Duodenal mucosa (tissue), 2 donors: ENCODE data around the gene HOXB3.

Experiments
- H3K27ac ChIP-seq: one replicate; pipeline ENCODE4 v1.7.0; 2013; ENCODE audit warnings: low read depth, low read length
- H3K27me3 ChIP-seq, 2 donors: one replicate each; pipeline ENCODE4 v1.7.0; 2013; ENCODE audit warnings: low read length in 2 of 2, control low read depth in 1 of 2; ENCODE audit not compliant: insufficient read depth in 2 of 2, control insufficient read depth in 1 of 2
- H3K36me3 ChIP-seq, 2 donors: one replicate each; pipeline ENCODE4 v1.7.0; 2013; ENCODE audit warnings: low read length in 2 of 2, control low read depth in 1 of 2; ENCODE audit not compliant: insufficient read depth in 2 of 2, control insufficient read depth in 1 of 2
- H3K4me1 ChIP-seq, 2 donors: one replicate each; pipeline ENCODE4 v1.7.0; 2013; ENCODE audit warnings: low read length in 2 of 2, control low read depth in 1 of 2; ENCODE audit not compliant: insufficient read depth in 2 of 2, control insufficient read depth in 1 of 2
- H3K4me3 ChIP-seq, 2 donors: one replicate each; pipeline ENCODE4 v1.7.0; 2013; ENCODE audit warnings: low read length in 2 of 2, low read depth in 1 of 2
- H3K9ac ChIP-seq, 2 donors: one replicate each; pipeline ENCODE4 v1.7.0; 2013; ENCODE audit warnings: low read length in 2 of 2, low read depth in 1 of 2
- H3K9me3 ChIP-seq, 2 donors: one replicate each; pipeline ENCODE4 v1.7.0; 2013; ENCODE audit warnings: low read length in 2 of 2, control low read depth in 1 of 2; ENCODE audit not compliant: control insufficient read depth in 1 of 2

The HOXB3 gene

GRCh38 chr17:48562934-48563333, 27.1 kb downstream of the HOXB3 start:
- no peak overlapping the region for H3K9ac ChIP-seq
- peaks cover 68 to 77% of the 10 kb centered on the region in 2 donors for H3K27me3 ChIP-seq
- no peak overlapping the region for H3K27ac ChIP-seq
- H3K4me3 ChIP-seq, result peak overlapping the region in 1 of 2 donors; percentile 21
- H3K9me3 ChIP-seq, result no peaks in the 10 kb centered on the region
- no peaks in the 10 kb centered on the region for H3K36me3 ChIP-seq
- peaks cover 11 to 29% of the 10 kb centered on the region in 2 donors for H3K4me1 ChIP-seq

DNA sequence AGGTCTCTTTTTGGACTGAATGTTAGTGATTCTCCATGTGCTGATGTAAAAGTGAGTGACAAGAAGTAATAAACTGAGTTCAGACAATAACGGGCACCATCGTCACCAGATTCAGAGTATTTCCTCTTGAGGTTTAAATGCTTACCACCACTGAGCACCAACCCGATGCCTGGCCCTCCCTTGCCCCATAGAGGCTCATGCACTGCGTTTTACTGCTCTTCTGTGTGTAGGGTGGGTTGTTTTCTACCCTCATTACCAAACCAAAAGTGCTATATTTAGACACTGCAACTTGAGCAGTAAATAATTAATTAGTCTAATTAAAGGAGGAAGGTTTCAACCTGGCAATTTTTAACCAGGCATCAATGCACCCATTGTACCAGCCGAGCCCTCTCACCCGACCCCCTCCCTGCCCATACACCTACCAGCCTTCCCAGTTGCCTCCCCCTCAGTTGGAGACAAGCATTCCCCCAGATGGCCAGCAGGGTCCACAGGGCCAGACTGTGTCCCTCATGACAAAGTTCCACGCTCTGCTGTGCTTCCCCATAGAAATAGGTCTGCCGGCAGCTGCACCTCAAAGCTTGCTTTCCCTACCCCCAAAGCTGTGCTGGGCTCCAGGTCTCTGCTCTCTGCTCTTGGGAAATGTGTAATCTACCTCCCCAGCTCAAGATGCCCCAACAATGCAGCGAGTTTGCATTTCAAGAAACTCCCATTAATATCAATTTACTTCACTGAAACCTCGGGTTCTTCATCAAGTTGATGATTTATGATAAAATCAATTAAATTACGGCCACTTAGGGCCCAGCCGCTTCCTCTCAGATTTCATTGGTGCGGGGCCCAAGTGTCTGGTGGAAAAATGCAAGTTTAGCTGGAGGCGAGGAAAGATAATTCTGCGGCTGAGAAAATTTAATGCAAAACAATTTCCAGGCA, 27.9 kb downstream of the HOXB3 start:
- peaks cover 11 to 31% of the 10 kb centered on the region in 2 donors for H3K4me1 ChIP-seq
- no peak overlapping the region for H3K27ac ChIP-seq
- H3K9me3 ChIP-seq, result no peaks in the 10 kb centered on the region
- peak overlapping the region in 1 of 2 donors; percentile 17 for H3K4me3 ChIP-seq
- no peaks in the 10 kb centered on the region for H3K36me3 ChIP-seq
- H3K27me3 ChIP-seq, result peaks cover 66 to 77% of the 10 kb centered on the region in 2 donors
- no peak overlapping the region for H3K9ac ChIP-seq

- no peaks in the 10 kb centered on the region for H3K9me3 ChIP-seq
- peaks cover 12 to 30% of the 10 kb centered on the region in 2 donors for H3K4me1 ChIP-seq
- H3K27me3 ChIP-seq, result peaks cover 65 to 69% of the 10 kb centered on the region in 2 donors
- H3K27ac ChIP-seq, result peak overlapping the region; percentile 58
- H3K9ac ChIP-seq, result peak overlapping the region in 1 of 2 donors; percentile 30
- no peaks in the 10 kb centered on the region for H3K36me3 ChIP-seq
- no peak overlapping the region for H3K4me3 ChIP-seq
These were observed 29.9 kb downstream of the HOXB3 start for GRCh38 chr17:48559840-48560817.

DNA sequence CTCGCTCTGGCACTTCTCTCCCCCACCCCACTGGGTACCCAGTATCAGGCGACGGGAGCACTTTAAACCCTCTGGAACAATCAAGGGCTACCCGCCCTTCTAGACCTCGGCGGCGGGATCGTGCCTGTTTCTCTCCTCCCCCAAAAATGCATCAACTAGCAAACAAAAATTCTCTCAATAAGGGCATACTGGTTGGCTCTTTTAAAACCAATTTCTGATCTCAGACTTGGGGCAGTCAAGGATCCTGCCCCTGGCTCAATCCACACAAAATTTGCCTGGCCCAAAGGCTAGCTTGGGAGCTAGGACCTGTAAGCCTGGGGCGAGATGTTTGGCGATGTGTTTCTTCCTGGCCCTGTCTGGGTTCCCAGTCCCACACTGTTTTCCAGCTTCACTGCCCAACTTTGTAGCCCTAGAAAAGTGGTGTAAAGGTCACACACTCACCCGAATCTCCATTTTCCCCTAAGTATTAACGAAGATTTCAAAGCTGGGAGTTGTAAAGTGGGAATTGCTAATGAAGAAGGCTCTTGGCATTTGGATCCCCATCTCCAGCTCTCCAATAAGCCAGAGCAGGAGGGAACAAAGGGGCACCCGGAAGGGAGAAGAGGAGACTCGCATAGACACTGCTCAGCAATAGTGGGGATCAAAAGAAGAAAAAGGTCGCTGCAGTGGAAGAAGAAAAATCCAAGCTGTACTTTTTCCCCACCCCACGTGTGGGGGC, 30.8 kb downstream of the HOXB3 start:
- peaks cover 61 to 68% of the 10 kb centered on the region in 2 donors for H3K27me3 ChIP-seq
- H3K4me3 ChIP-seq, result no peak overlapping the region
- peaks cover 12 to 30% of the 10 kb centered on the region in 2 donors for H3K4me1 ChIP-seq

DNA sequence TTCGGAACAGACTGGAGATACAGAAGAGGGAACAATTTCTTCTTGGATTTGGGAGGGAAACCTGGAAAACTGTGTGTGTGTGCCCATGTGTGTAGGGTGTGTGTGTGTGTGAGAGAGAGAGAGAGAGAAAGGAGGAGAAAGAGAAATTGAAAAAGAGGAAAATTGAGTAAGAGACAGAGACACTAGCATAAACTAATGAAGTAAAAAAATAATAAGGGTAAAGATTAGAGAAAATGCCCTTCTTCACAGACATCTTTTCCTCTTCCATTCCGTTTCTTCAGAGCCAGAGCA, 31.3 kb downstream of the HOXB3 start:
- H3K4me3 ChIP-seq, result no peak overlapping the region
- H3K9me3 ChIP-seq, result no peaks in the 10 kb centered on the region
- H3K36me3 ChIP-seq, result no peaks in the 10 kb centered on the region
- peaks cover 63 to 71% of the 10 kb centered on the region in 2 donors for H3K27me3 ChIP-seq
- H3K27ac ChIP-seq, result no peak overlapping the region
- peaks cover 12 to 30% of the 10 kb centered on the region in 2 donors for H3K4me1 ChIP-seq
- H3K9ac ChIP-seq, result no peak overlapping the region

More for the DNA sequence above, 30.8 kb downstream of the HOXB3 start:
- H3K27ac ChIP-seq, result peak overlapping the region; percentile 58
- no peaks in the 10 kb centered on the region for H3K9me3 ChIP-seq
- no peaks in the 10 kb centered on the region for H3K36me3 ChIP-seq
- H3K9ac ChIP-seq, result peak overlapping the region in 1 of 2 donors; percentile 30

DNA sequence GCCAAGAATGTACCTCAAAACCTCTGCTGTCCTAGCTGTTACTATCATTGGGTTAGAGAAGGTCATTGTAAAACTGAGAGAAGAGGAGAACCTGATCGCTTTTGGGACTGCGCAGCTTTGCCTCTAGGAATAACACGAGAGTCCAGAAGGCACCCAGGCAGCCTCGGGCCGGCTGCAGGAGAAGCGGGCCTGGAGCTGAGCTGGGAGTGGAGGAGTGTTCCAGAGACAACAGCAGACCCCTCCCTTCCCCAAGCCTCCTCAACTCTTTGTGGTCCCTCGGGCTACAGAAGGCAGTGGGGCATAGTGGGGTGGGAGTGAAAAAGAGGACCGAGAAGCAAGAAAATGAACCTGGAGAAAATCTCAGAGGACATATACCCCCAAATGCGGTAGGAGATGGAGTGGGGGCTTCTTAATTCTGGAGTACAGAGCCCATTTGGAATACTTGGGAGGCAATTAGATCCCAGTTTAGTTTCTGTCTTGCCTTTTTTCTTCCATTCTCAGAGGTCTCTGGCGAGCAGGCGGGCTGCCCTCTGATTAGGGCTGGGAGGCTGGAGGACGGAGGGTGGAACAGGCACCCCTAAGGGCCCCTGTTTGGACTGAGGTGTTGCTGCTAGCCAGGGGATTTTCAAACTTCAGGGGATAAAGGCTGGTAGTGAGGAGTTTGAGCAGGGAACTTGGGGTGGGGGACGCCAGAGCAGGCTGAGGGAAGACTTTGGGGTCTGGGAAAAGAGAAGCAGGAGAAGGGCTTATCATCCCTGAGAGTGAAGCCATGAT, 31.8 kb downstream of the HOXB3 start:
- Histone ChIP-seq H3K9ac (peak overlapping the region in 1 of 2 donors; percentile 17), H3K9me3 (no peaks in the 10 kb centered on the region), H3K4me1 (peaks cover 12 to 30% of the 10 kb centered on the region in 2 donors), H3K27ac (peak overlapping the region; percentile 43), H3K4me3 (no peak overlapping the region), H3K36me3 (no peaks in the 10 kb centered on the region), H3K27me3 (peaks cover 57 to 69% of the 10 kb centered on the region in 2 donors)

- Histone ChIP-seq H3K4me3 (no peak overlapping the region), H3K27ac (peak overlapping the region; percentile 11), H3K9me3 (no peaks in the 10 kb centered on the region), H3K9ac (no peak overlapping the region), H3K36me3 (no peaks in the 10 kb centered on the region), H3K27me3 (peaks cover 52 to 62% of the 10 kb centered on the region in 2 donors), H3K4me1 (peaks cover 12 to 17% of the 10 kb centered on the region in 2 donors)
These were observed 33.3 kb downstream of the HOXB3 start for GRCh38 chr17:48556576-48557401.

GRCh38 chr17:48556229-48556575, 33.8 kb downstream of the HOXB3 start:
- Histone ChIP-seq H3K27me3 (peaks cover 52 to 60% of the 10 kb centered on the region in 2 donors), H3K27ac (no peak overlapping the region), H3K4me3 (no peak overlapping the region), H3K9ac (no peak overlapping the region), H3K4me1 (peaks cover 12 to 17% of the 10 kb centered on the region in 2 donors), H3K36me3 (no peaks in the 10 kb centered on the region), H3K9me3 (no peaks in the 10 kb centered on the region)
